NCI-H146 (cell line): Measurements from ENCODE around the gene OR5H2.
"Not testable (repeated sequence)": the region's sequence is repeated elsewhere in the genome, so short reads cannot be mapped to it uniquely, and the experiment has no call there.

ENCODE experiments used
- DNase-seq: peaks from one replicate; lab custom pipeline; 2025; lab: John Stamatoyannopoulos, UW

The OR5H2 gene

GRCh38 chr3:98282205-98282604 lies at the start of gene OR5H2:
TSS of gene OR5H2 (plus strand) at chr3:98282505. CDS start at chr3:98282903, 398 bp downstream.
- no peak for DNase-seq

- DNase-seq: no peak
Observed at GRCh38 chr3:98233468-98233867, 48.8 kb upstream of the OR5H2 start.

GRCh38 chr3:98240131-98240530 lies 42.2 kb upstream of the OR5H2 start:
- DNase-seq: no peak

- no peak for DNase-seq
Observed at GRCh38 chr3:98242155-98242554, 40.1 kb upstream of the OR5H2 start.

GRCh38 chr3:98243843-98244242 lies 38.5 kb upstream of the OR5H2 start:
- DNase-seq: no peak

GRCh38 chr3:98246142-98246541 lies 36.2 kb upstream of the OR5H2 start:
- DNase-seq: no peak

GRCh38 chr3:98256026-98256425 lies 26.3 kb upstream of the OR5H2 start:
- DNase-seq: not testable (repeated sequence)

- DNase-seq: no peak
Observed at GRCh38 chr3:98259707-98260106, 22.6 kb upstream of the OR5H2 start.

GRCh38 chr3:98262046-98262445 lies 20.3 kb upstream of the OR5H2 start:
- DNase-seq: no peak

- no peak for DNase-seq
Observed at GRCh38 chr3:98263944-98264343, 18.4 kb upstream of the OR5H2 start, which contains the start of gene OR5H6. TSS of gene OR5H6 (plus strand) at chr3:98264244. CDS start at chr3:98264333, 89 bp downstream.

GRCh38 chr3:98269846-98270245 lies 12.5 kb upstream of the OR5H2 start:
- DNase-seq: no peak

- DNase-seq: no peak
Observed at GRCh38 chr3:98272126-98272525, 10.2 kb upstream of the OR5H2 start.

GRCh38 chr3:98274914-98275313 lies 7.4 kb upstream of the OR5H2 start:
- no peak for DNase-seq

- no peak for DNase-seq
Observed at GRCh38 chr3:98290916-98291315, 8.6 kb downstream of the OR5H2 start.

- DNase-seq: no peak
Observed at GRCh38 chr3:98291332-98291957, 9.1 kb downstream of the OR5H2 start.

GRCh38 chr3:98322101-98322500 lies 39.8 kb downstream of the OR5H2 start:
- no peak for DNase-seq

- DNase-seq: no peak
Observed at GRCh38 chr3:98322686-98323085, 40.4 kb downstream of the OR5H2 start.

- DNase-seq: no peak
Observed at GRCh38 chr3:98323425-98323824, 41.1 kb downstream of the OR5H2 start.

- DNase-seq: peak; percentile 10
Observed at GRCh38 chr3:98325055-98325454, 42.8 kb downstream of the OR5H2 start.

GRCh38 chr3:98326105-98326893 lies 44.0 kb downstream of the OR5H2 start:
- no peak for DNase-seq

GRCh38 chr3:98326945-98327344 lies 44.6 kb downstream of the OR5H2 start:
- no peak for DNase-seq

GRCh38 chr3:98328933-98329332 lies 46.6 kb downstream of the OR5H2 start:
- DNase-seq: no peak

GRCh38 chr3:98329392-98330124 lies 47.3 kb downstream of the OR5H2 start:
- peak; percentile 23 for DNase-seq
